GM19372 (cell line): ENCODE measurements around the gene SLC22A24.
"Not testable (repeated sequence)": the region's sequence is repeated elsewhere in the genome, so short reads cannot be mapped to it uniquely, and the experiment has no call there.

Experiments used
- ATAC-seq: cut with Tn5 transposase; IDR thresholded peaks from one replicate; pipeline ENCODE4 v1.9.1; 2021; ENCODE audit warnings: mild to moderate bottlenecking, low read depth, moderate library complexity; ENCODE audit not compliant: unreplicated experiment

Gene SLC22A24

GRCh38 chr11:63144121-63144520 lies at the start of gene SLC22A24:
TSS of gene SLC22A24 (minus strand) at chr11:63144221. CDS start at chr11:63143779, 442 bp downstream.
- ATAC-seq = no peak

GRCh38 chr11:63180536-63180935 lies 36.5 kb upstream of the SLC22A24 start:
- ATAC-seq = no peak

- ATAC-seq = no peak
Measured at GRCh38 chr11:63179432-63180041, 35.5 kb upstream of the SLC22A24 start.

GRCh38 chr11:63177872-63178271 lies 33.9 kb upstream of the SLC22A24 start:
- ATAC-seq = no peak

GRCh38 chr11:63165706-63166310 lies 21.8 kb upstream of the SLC22A24 start:
- no peak for ATAC-seq

GRCh38 chr11:63155794-63156193 lies 11.8 kb upstream of the SLC22A24 start:
- no peak for ATAC-seq

GRCh38 chr11:63146581-63146980 lies 2.6 kb upstream of the SLC22A24 start:
- ATAC-seq = no peak

GRCh38 chr11:63142459-63142858 lies 1.6 kb downstream of the SLC22A24 start:
- ATAC-seq = no peak

- no peak for ATAC-seq
Measured at GRCh38 chr11:63132985-63133775, 10.8 kb downstream of the SLC22A24 start.

- no peak for ATAC-seq
Measured at GRCh38 chr11:63099555-63099954, 44.5 kb downstream of the SLC22A24 start.

- ATAC-seq = no peak
Measured at GRCh38 chr11:63080682-63081081, 63.3 kb downstream of the SLC22A24 start.

- not testable (repeated sequence) for ATAC-seq
Measured at GRCh38 chr11:63046203-63046602, 97.8 kb downstream of the SLC22A24 start.

- no peak for ATAC-seq
Measured at GRCh38 chr11:63042596-63042995, 101.4 kb downstream of the SLC22A24 start.

GRCh38 chr11:63032457-63032856 lies 111.6 kb downstream of the SLC22A24 start:
- ATAC-seq = no peak
